NT2/D1 (cell line): ENCODE data around the gene PTPN9.

Source experiments
- SUZ12 ChIP-seq: IDR thresholded peaks from 2 replicates; pipeline ENCODE4 v1.6.1; 2011; ENCODE audit not compliant: insufficient read length, insufficient read depth; ENCODE audit errors: extremely low read depth
- YY1 ChIP-seq: IDR thresholded peaks from 2 replicates; pipeline ENCODE4 v1.6.1; 2011; ENCODE audit not compliant: insufficient read length, insufficient read depth

DNA sequence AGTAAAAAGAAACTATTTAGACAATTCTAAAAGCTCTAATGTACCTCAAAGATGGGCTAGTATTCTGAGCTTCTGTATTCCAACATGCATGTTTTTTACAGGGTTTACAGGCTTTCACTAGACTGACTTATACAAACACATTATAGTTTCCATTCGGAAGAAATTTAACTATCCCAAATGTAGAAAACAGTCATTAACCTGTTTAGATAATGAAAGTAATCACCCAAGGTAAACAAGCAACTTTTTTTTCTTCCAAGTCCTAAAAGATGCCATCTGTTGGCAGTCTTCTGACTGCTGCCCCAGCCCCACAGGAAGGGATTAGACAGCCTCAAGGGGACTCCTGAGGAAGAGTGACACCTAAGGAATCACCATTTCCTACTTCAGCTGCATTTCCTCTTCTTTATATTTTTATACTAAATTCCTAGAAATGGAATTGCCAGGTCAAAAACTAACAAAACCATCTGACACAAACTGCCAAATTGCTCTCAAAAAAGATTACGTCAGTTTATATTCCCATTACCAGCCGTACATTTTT lies 153.1 kb downstream of the PTPN9 start:
- TF ChIP-seq YY1 (no peak), SUZ12 (no peak)
